ENCODE results near the gene MCHR1. TPM values are rescaled to one million over a fixed set of nuclear protein-coding genes. Genes with fewer than 3 reads are reported as not detected.

Gene MCHR1
- polyA plus RNA-seq, 1 donor (not counting 4 experiments of a cell fraction or from before 2014, with no cell fraction given), result 0.12 TPM

GRCh38 chr22:40691532-40691931 is 12.2 kb downstream of the MCHR1 start:
- H4K20me1 ChIP-seq (ENCODE audit: control insufficient read depth, extremely low read depth, insufficient read depth, low read length), result no peaks in the 10 kb centered on the region
- no peak for DNase-seq (ENCODE audit: low read depth, low spot score)
- TF ChIP-seq CTCF (optimal IDR thresholded peaks at IDR 0.05 in 1 of 3, IDR thresholded peaks at IDR 0.05 in 1 of 3, conservative IDR thresholded peaks at IDR 0.05 in 1 of 3; ENCODE audit: extremely low read depth in 1 of 3, insufficient read depth in 2 of 3, low read length in 3 of 3), result no peak
- no peak for TF ChIP-seq EZH2 (IDR thresholded peaks at IDR 0.05; ENCODE audit: low read length)
- no peaks in the 10 kb centered on the region for H3K79me2 ChIP-seq (ENCODE audit: control insufficient read depth, insufficient read depth, low read length)
- no peak overlapping the region for H3K4me3 ChIP-seq (ENCODE audit: control insufficient read depth in 2 of 3, extremely low read depth in 1 of 3, insufficient read depth in 2 of 3, low read depth in 1 of 3, low read length in 3 of 3)
- no peaks in the 10 kb centered on the region for H3K27me3 ChIP-seq (ENCODE audit: control insufficient read depth, extremely low read depth, insufficient read depth, low read length)
- H3K9me3 ChIP-seq (ENCODE audit: control insufficient read depth, low read depth, low read length), result no peaks in the 10 kb centered on the region
- no peaks in the 10 kb centered on the region for H3K9me1 ChIP-seq (ENCODE audit: control insufficient read depth, extremely low read depth, insufficient read depth, low read length)
- H3K9ac ChIP-seq (ENCODE audit: control insufficient read depth, extremely low read depth, insufficient read depth, low read length), result no peak overlapping the region
- H3K36me3 ChIP-seq (ENCODE audit: control insufficient read depth in 2 of 2, extremely low read depth in 1 of 2, insufficient read depth in 2 of 2, low read length in 2 of 2), result no peaks in the 10 kb centered on the region
- no peak overlapping the region for H3K4me2 ChIP-seq (ENCODE audit: control insufficient read depth, extremely low read depth, insufficient read depth, low read depth, low read length)
- no peak overlapping the region for H3K27ac ChIP-seq (ENCODE audit: control insufficient read depth, insufficient read depth, low read length)
- peaks cover 9% of the 10 kb centered on the region for H3K4me1 ChIP-seq (ENCODE audit: control insufficient read depth, extremely low read depth, insufficient read depth, low read length)
- no peak for FAIRE-seq
- no peak overlapping the region for H2AFZ ChIP-seq (ENCODE audit: control insufficient read depth, low read length)
- dilution Hi-C loops (cut with MboI; ENCODE audit: extremely low pct_ligation_motif_present, low sequenced_read_pairs), result no loop called here

- H3K27me3 ChIP-seq (ENCODE audit: control insufficient read depth, extremely low read depth, insufficient read depth, low read length), result no peaks in the 10 kb centered on the region
- no peaks in the 10 kb centered on the region for H3K79me2 ChIP-seq (ENCODE audit: control insufficient read depth, insufficient read depth, low read length)
- no peak overlapping the region for H3K27ac ChIP-seq (ENCODE audit: control insufficient read depth, insufficient read depth, low read length)
- TF ChIP-seq CTCF (optimal IDR thresholded peaks at IDR 0.05 in 1 of 3, IDR thresholded peaks at IDR 0.05 in 1 of 3, conservative IDR thresholded peaks at IDR 0.05 in 1 of 3; ENCODE audit: extremely low read depth in 1 of 3, insufficient read depth in 2 of 3, low read length in 3 of 3), result no peak
- TF ChIP-seq EZH2 (IDR thresholded peaks at IDR 0.05; ENCODE audit: low read length), result no peak
- peaks cover 9% of the 10 kb centered on the region for H3K4me1 ChIP-seq (ENCODE audit: control insufficient read depth, extremely low read depth, insufficient read depth, low read length)
- no peaks in the 10 kb centered on the region for H4K20me1 ChIP-seq (ENCODE audit: control insufficient read depth, extremely low read depth, insufficient read depth, low read length)
- H3K4me3 ChIP-seq (ENCODE audit: control insufficient read depth in 2 of 3, extremely low read depth in 1 of 3, insufficient read depth in 2 of 3, low read depth in 1 of 3, low read length in 3 of 3), result no peak overlapping the region
- H2AFZ ChIP-seq (ENCODE audit: control insufficient read depth, low read length), result no peak overlapping the region
- no peak overlapping the region for H3K4me2 ChIP-seq (ENCODE audit: control insufficient read depth, extremely low read depth, insufficient read depth, low read depth, low read length)
- no peaks in the 10 kb centered on the region for H3K9me1 ChIP-seq (ENCODE audit: control insufficient read depth, extremely low read depth, insufficient read depth, low read length)
- H3K9me3 ChIP-seq (ENCODE audit: control insufficient read depth, low read depth, low read length), result no peaks in the 10 kb centered on the region
- FAIRE-seq (no peak), DNase-seq (ENCODE audit: low read depth, low spot score) (no peak)
- H3K36me3 ChIP-seq (ENCODE audit: control insufficient read depth in 2 of 2, extremely low read depth in 1 of 2, insufficient read depth in 2 of 2, low read length in 2 of 2), result no peaks in the 10 kb centered on the region
- dilution Hi-C loops (cut with MboI; ENCODE audit: extremely low pct_ligation_motif_present, low sequenced_read_pairs), result no loop called here
- no peak overlapping the region for H3K9ac ChIP-seq (ENCODE audit: control insufficient read depth, extremely low read depth, insufficient read depth, low read length)
Observed at GRCh38 chr22:40694411-40694810, 15.1 kb downstream of the MCHR1 start.

All from keratinocyte (primary cell).